ENCODE data around the gene SLC35G6.
"Not testable (repeated sequence)": the region's sequence is repeated elsewhere in the genome, so short reads cannot be mapped to it uniquely, and the experiment has no call there.

GRCh38 chr17:7469843-7470242 lies 11.4 kb upstream of the SLC35G6 start:
- not testable (repeated sequence) for TF ChIP-seq POLR2A, CTCF, EP300 (IDR thresholded peaks at IDR 0.05)

Measured in ovary (tissue), 3 donors.